Choroid plexus epithelial cell (primary cell): ENCODE results near the gene SH3BP5L.

Experiments used
- DNase-seq: peaks from one replicate; pipeline ENCODE4 v3.0.0-alpha.2; 2010; ENCODE audit warnings: low read depth
- H3K4me3 ChIP-seq: 2 replicates; pipeline ENCODE4 v1.5.1; 2011; ENCODE audit warnings: low read depth, mild to moderate bottlenecking, control low read depth, low read length, moderate library complexity
- TF ChIP-seq, protein P1 (sequence below): conservative IDR thresholded peaks from 2 replicates; pipeline ENCODE4 v1.5.1; 2011; ENCODE audit warnings: low read depth, mild to moderate bottlenecking, control low read depth, inconsistent platforms, low read length, moderate library complexity

SH3BP5L gene

DNA sequence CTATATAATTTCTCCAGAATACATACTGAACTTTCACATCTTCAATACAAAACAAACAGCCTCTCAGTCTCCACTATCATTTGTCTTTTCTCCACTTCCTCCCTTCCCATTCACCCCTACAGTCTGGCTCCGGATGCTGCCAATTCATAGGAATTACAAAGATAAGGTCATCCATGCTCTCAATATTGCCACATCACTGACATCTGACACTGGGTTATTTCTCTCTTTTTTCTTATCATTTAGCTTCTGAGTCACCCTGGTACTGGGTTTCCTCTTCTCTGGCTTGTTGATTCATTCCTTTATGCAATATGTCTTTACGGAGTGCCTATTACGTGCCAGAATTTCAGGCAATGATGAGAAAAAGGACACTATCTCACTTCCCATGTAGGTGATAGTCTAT lies 3.1 kb upstream of the SH3BP5L start:
- TF ChIP-seq, protein P1, sequence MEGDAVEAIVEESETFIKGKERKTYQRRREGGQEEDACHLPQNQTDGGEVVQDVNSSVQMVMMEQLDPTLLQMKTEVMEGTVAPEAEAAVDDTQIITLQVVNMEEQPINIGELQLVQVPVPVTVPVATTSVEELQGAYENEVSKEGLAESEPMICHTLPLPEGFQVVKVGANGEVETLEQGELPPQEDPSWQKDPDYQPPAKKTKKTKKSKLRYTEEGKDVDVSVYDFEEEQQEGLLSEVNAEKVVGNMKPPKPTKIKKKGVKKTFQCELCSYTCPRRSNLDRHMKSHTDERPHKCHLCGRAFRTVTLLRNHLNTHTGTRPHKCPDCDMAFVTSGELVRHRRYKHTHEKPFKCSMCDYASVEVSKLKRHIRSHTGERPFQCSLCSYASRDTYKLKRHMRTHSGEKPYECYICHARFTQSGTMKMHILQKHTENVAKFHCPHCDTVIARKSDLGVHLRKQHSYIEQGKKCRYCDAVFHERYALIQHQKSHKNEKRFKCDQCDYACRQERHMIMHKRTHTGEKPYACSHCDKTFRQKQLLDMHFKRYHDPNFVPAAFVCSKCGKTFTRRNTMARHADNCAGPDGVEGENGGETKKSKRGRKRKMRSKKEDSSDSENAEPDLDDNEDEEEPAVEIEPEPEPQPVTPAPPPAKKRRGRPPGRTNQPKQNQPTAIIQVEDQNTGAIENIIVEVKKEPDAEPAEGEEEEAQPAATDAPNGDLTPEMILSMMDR = no peak
- H3K4me3 ChIP-seq = no peak overlapping the region
- DNase-seq = peak; percentile 88

DNA sequence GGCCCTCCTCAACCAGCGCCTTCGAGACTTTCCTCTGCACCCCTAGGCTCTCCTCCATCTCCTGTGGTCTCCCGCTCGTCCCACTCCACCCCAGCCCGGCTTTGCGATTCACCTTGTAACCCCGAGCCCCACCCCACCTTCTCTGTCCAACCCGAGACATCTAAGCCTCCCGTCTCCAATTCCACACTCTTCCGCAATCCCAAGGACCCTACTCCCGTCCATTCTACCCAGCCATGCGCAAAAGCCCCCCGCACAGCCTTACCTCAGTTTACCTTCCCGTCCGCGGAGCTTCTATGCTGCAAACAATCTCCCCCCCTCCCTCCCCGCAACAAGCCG lies 174 bp downstream of the SH3BP5L start:
- TF ChIP-seq, protein P1 = no peak
- H3K4me3 ChIP-seq = peak overlapping the region; percentile 97
- DNase-seq = no peak

DNA sequence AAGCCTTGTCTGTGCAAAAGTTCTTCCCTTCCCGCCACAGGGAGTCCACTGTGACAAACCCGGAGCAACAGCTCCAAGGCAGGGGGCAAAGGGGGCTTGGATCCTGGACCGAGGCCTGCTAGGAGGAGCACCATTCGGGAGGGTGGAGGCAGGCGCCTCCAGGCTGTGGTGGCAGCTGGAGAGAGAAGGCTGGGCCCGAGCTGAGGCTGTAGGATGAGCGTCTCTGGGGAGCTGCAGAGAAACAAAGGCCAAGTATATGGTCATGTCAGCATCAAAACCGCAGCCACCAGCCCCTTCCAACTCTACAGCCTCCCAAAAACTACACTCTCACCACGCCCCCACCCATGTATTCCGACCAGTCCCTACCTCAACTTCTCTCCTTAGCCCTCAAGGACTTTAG lies 579 bp downstream of the SH3BP5L start:
- peak overlapping the region; percentile 97 for H3K4me3 ChIP-seq
- DNase-seq = no peak
- TF ChIP-seq, protein P1 = no peak

DNA sequence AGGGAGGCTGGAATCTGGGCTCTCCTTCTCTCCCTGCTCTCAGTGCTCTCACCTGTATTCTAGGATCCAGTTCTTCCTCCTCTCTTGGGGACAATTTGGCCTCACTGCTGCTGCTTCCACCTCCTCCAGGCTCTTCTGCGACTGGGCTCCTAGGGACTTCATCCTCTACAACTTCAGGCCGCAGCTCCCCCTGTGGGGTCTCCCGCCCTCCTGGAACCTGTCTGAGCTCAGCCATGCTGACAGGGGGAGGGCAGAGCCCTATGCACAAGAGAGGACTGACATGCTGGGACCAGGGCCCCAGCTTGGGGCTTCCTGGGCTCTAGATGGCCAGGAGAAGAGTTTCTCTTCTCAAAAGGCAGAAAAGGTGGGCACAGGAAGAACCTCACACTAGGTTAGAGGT lies 1.0 kb downstream of the SH3BP5L start:
- peak overlapping the region; percentile 97 for H3K4me3 ChIP-seq
- TF ChIP-seq, protein P1 = no peak
- DNase-seq = no peak

DNA sequence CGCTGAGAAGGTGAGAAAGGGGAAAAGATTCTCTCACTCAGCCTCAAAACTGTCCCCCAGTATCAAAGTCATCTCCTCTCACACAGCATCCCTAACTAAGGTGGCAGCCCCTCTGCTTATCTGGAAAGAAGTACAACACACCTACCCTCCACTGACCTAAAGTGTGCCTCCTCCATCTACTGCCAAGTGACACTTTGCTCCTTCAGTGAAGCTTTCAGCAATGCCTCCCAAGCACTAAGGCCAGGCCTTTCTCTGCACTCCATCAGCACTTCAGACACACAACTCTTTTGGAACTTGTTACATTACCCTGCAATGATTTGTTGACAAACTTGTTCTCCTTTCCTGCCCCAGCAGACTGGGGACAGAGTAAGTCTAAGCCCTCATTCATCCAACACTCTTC lies 1.4 kb downstream of the SH3BP5L start:
- TF ChIP-seq, protein P1 = no peak
- H3K4me3 ChIP-seq = peak overlapping the region; percentile 97
- no peak for DNase-seq

DNA sequence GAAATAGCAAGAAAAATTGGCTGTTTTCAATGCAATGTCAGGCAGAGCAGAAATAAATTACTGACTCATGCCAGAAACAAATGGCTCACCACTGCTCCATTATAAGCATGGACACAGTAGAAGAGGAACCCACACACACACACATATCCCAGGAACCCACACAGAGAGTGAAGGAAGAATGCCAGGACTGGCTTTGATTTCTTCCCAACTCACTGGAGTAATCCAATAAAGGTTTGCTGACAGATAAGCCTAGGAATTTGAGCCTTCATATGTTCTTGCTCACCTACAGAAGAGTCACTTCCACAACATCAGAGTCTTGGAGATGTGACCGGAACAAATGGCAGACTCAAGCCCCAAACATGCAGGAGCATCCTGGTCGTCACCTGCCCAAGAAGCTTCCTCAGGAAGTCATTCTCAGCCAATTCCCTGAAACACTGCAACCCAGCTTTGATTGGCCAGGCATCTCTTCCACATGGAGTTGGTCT lies 2.2 kb downstream of the SH3BP5L start:
- TF ChIP-seq, protein P1 = no peak
- peak overlapping the region; percentile 9 for H3K4me3 ChIP-seq
- DNase-seq = no peak

DNA sequence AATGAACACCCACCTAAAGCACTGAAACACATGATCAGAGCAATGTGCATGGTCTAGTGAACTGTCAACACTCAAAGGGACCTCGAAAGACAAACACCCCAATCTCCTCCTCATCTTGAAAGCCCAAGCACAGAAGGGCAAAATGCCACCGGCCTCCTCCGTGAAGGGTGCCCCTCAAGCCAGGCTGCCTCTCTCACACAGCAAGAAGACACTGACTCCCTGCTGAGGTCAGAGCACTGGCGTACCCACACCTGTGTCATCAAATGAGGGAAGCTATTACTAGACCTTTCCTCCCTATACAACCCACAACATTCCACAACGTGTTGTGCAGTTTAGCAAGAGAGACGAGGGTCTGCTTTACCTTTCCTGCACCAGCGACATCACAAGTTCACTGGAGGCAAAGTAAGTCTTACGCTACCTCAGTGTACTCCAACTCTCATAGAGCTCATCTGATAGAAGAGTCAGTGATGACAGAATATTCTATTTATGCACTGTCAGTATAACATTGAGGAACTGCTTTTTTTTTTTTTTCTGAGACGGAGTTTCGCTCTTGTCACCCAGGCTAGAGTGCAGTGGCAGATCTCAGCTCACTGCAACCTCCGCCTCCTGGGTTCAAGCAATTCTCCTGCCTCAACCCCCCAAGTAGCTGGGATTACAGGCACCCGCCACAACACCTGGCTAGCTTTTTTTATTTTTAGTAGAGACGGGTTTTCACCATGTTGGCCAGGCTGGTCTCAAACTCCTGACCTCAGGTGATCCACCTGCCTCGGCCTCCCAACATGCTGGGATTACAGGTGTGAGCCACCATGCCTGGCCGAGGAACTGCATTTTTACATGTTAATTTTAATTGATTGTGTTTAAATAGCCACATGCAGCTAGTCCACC lies 3.3 kb downstream of the SH3BP5L start:
- DNase-seq = no peak
- TF ChIP-seq, protein P1 = no peak
- H3K4me3 ChIP-seq = no peak overlapping the region
